Activated T-cell treated with anti-CD3 and anti-CD28 coated beads for 4 hours (primary cell): Measurements from ENCODE around the gene MS4A15.
"Not testable (repeated sequence)": the region's sequence is repeated elsewhere in the genome, so short reads cannot be mapped to it uniquely, and the experiment has no call there.

Experiments
- DNase-seq: peaks from one replicate; pipeline ENCODE4 v3.0.0-alpha.2; 2020

The MS4A15 gene

GRCh38 chr11:60810151-60810550 is 53.5 kb downstream of the MS4A15 start:
- DNase-seq: no peak

GRCh38 chr11:60810569-60810968 is 53.9 kb downstream of the MS4A15 start:
- DNase-seq: no peak

GRCh38 chr11:60813324-60813723 is 56.7 kb downstream of the MS4A15 start:
- no peak for DNase-seq

- DNase-seq: no peak
Measured at GRCh38 chr11:60814112-60814511, 57.4 kb downstream of the MS4A15 start.

GRCh38 chr11:60816590-60817157 is 60.0 kb downstream of the MS4A15 start:
- DNase-seq: no peak

- DNase-seq: no peak
Measured at GRCh38 chr11:60818057-60818456, 61.4 kb downstream of the MS4A15 start.

GRCh38 chr11:60821827-60822599 is 65.3 kb downstream of the MS4A15 start:
- no peak for DNase-seq

- DNase-seq: not testable (repeated sequence)
Measured at GRCh38 chr11:60823745-60824306, 67.2 kb downstream of the MS4A15 start.

- no peak for DNase-seq
Measured at GRCh38 chr11:60825118-60825517, 68.5 kb downstream of the MS4A15 start.

- no peak for DNase-seq
Measured at GRCh38 chr11:60825790-60826189, 69.1 kb downstream of the MS4A15 start.
